Endothelial cell (in vitro differentiated cells): ENCODE measurements around the gene CNTN4. TPM values are rescaled to one million over a fixed set of nuclear protein-coding genes. Genes with fewer than 3 reads are reported as not detected.

Experiments
- DNase-seq: peaks from one replicate; pipeline ENCODE4 v3.0.0; 2021; ENCODE audit warnings: low spot score
- H3K27ac Mint-ChIP-seq: one replicate; pipeline ENCODE4 v1.8.0; 2021; ENCODE audit warnings: mixed read lengths, inconsistent platforms; ENCODE audit not compliant: unreplicated experiment
- H3K27me3 Mint-ChIP-seq: one replicate; pipeline ENCODE4 v1.8.0; 2021; ENCODE audit warnings: mild to moderate bottlenecking, moderate library complexity, mixed read lengths, inconsistent platforms; ENCODE audit not compliant: unreplicated experiment
- H3K36me3 Mint-ChIP-seq: one replicate; pipeline ENCODE4 v1.8.0; 2021; ENCODE audit warnings: mild to moderate bottlenecking, low read depth, mixed read lengths, inconsistent platforms; ENCODE audit not compliant: unreplicated experiment
- H3K4me1 Mint-ChIP-seq: one replicate; pipeline ENCODE4 v1.8.0; 2021; ENCODE audit warnings: mild to moderate bottlenecking, mixed read lengths, inconsistent platforms; ENCODE audit not compliant: unreplicated experiment
- H3K4me3 Mint-ChIP-seq: one replicate; pipeline ENCODE4 v1.8.0; 2021; ENCODE audit warnings: mild to moderate bottlenecking, mixed read lengths, inconsistent platforms; ENCODE audit not compliant: unreplicated experiment
- H3K9me3 Mint-ChIP-seq: one replicate; pipeline ENCODE4 v1.8.0; 2021; ENCODE audit warnings: mixed read lengths, inconsistent platforms; ENCODE audit not compliant: unreplicated experiment
- CTCF ChIP-seq: fragments of 200-600 bp; sonication (generic); IDR thresholded peaks from one replicate; pipeline ENCODE4 v1.5.0; 2021; ENCODE audit warnings: antibody characterized with exemption; ENCODE audit not compliant: unreplicated experiment
- total RNA-seq: library from RNA; stranded (reverse); fragmentation: NEBNext Ultra II Directional; extraction: Animal tissue kit (Norgen Biotek cat#: 25700); gene quantifications from one replicate; pipeline ENCODE4 v1.2.1, GENCODE V29; 2021; ENCODE audit not compliant: unreplicated experiment

The CNTN4 gene
- total RNA-seq, 1 donor from 2014 or later = not detected

- peaks cover 24% of the 10 kb centered on the region for H3K9me3 Mint-ChIP-seq
- no peaks in the 10 kb centered on the region for H3K27me3 Mint-ChIP-seq
- no peak for DNase-seq
- no peak for TF ChIP-seq CTCF
- H3K4me1 Mint-ChIP-seq = no peaks in the 10 kb centered on the region
- no peak overlapping the region for H3K4me3 Mint-ChIP-seq
- H3K36me3 Mint-ChIP-seq = no peaks in the 10 kb centered on the region
- H3K27ac Mint-ChIP-seq = no peak overlapping the region
Observed at GRCh38 chr3:2889736-2890135, 791.1 kb downstream of the CNTN4 start.

GRCh38 chr3:2896308-2896939, 797.8 kb downstream of the CNTN4 start:
- Mint-ChIP-seq H3K27me3 (peaks cover 1% of the 10 kb centered on the region), H3K9me3 (peaks cover 33% of the 10 kb centered on the region), H3K27ac (no peak overlapping the region), H3K4me1 (no peaks in the 10 kb centered on the region), H3K36me3 (no peaks in the 10 kb centered on the region), H3K4me3 (no peak overlapping the region)
- no peak for DNase-seq
- TF ChIP-seq CTCF = no peak

- H3K4me3 Mint-ChIP-seq = no peak overlapping the region
- H3K9me3 Mint-ChIP-seq = peaks cover 37% of the 10 kb centered on the region
- TF ChIP-seq CTCF = no peak
- H3K4me1 Mint-ChIP-seq = no peaks in the 10 kb centered on the region
- H3K36me3 Mint-ChIP-seq = no peaks in the 10 kb centered on the region
- no peak overlapping the region for H3K27ac Mint-ChIP-seq
- no peak for DNase-seq
- peaks cover 1% of the 10 kb centered on the region for H3K27me3 Mint-ChIP-seq
Observed at GRCh38 chr3:2897821-2898220, 799.2 kb downstream of the CNTN4 start.

GRCh38 chr3:2898591-2899353, 800.1 kb downstream of the CNTN4 start:
- Mint-ChIP-seq H3K4me1 (no peaks in the 10 kb centered on the region), H3K36me3 (no peaks in the 10 kb centered on the region), H3K9me3 (peaks cover 42% of the 10 kb centered on the region), H3K27me3 (peaks cover 1% of the 10 kb centered on the region), H3K4me3 (no peak overlapping the region), H3K27ac (no peak overlapping the region)
- no peak for TF ChIP-seq CTCF
- DNase-seq = no peak

- Mint-ChIP-seq H3K36me3 (no peaks in the 10 kb centered on the region), H3K27ac (no peak overlapping the region), H3K9me3 (peaks cover 32% of the 10 kb centered on the region), H3K27me3 (peaks cover 1% of the 10 kb centered on the region), H3K4me3 (no peak overlapping the region), H3K4me1 (no peaks in the 10 kb centered on the region)
- no peak for DNase-seq
- no peak for TF ChIP-seq CTCF
Observed at GRCh38 chr3:2904054-2904453, 805.4 kb downstream of the CNTN4 start.
